Left colon (tissue), 2 donors: ENCODE data around the gene ZNF556. TPM values are rescaled to one million over a fixed set of nuclear protein-coding genes. Genes with fewer than 3 reads are reported as not detected.
"Not testable (repeated sequence)": the region's sequence is repeated elsewhere in the genome, so short reads cannot be mapped to it uniquely, and the experiment has no call there.

ENCODE experiments used
- ATAC-seq: fragments of 200-7000 bp; cut with Tn5 transposase; one replicate; pipeline ENCODE4 v1.9.1; 2020; ENCODE audit warnings: mild to moderate bottlenecking, moderate library complexity
- DNase-seq, 2 donors: peaks; one replicate each; pipeline ENCODE4 v3.0.0-alpha.2; 2020
- intact Hi-C, 2 donors: fragments of 100-400 bp; cut with DNase I in 1 of 2; cut with micrococcal nuclease in 1 of 2; formaldehyde crosslinking; loops; one replicate each; pipeline versions ENCODE4 v1.11.2 to v1.14.0; 2022; cut with DNase I, micrococcal nuclease
- total RNA-seq, 2 donors: library from RNA; stranded (reverse); fragmentation: NEBNext Ultra II Directional; extraction: Animal tissue kit (Norgen Biotek cat#: 25700); gene quantifications; one replicate each; pipeline ENCODE4 v1.2.1, GENCODE V29; 2021
- donor health status: DM: no; HTN: no; CAD: no.
- donor health status: DM: yes; HTN: yes; CAD: no.

ZNF556 gene
- total RNA-seq, 2 donors from 2014 or later = 0.12 TPM; not detected in 1

- intact Hi-C loops = no loop called here
- no peak for DNase-seq
Measured at GRCh38 chr19:2896694-2897093, 29.6 kb downstream of the ZNF556 start.

GRCh38 chr19:2900296-2901252, 33.4 kb downstream of the ZNF556 start, which contains the start of gene ZNF57:
ZNF57 (plus strand) TSS chr19:2900928; CDS start chr19:2901046, 118 bp downstream.
- intact Hi-C loops = no loop called here
- DNase-seq = peak; percentile 100
- peak; percentile 88 for ATAC-seq

More at GRCh38 chr19:2896694-2897093, 29.6 kb downstream of the ZNF556 start:
- ATAC-seq = no peak

- ATAC-seq (no peak), DNase-seq (no peak)
- intact Hi-C loops = no loop called here
Measured at GRCh38 chr19:2902590-2903218, 35.6 kb downstream of the ZNF556 start.

DNA sequence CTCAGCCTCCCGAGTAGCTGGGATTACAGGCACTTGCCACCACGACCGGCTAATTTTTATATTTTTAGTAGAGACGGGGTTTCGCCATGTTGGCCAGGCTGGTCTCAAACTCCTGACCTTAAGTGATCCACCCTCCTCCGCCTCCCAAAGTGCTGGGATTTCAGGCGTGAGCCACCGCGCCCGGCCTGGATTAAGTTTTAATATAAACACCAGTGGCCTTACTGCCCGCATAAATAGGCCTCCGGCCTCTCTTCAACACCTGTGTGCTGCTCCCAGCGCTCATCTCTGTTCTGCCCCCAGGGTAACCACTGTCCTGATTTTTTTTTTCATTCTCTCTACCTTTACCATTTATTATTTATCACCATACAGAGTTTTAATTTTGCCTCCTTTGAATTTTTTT, 36.2 kb downstream of the ZNF556 start:
- DNase-seq, intact Hi-C loops, ATAC-seq: not testable (repeated sequence)

DNA sequence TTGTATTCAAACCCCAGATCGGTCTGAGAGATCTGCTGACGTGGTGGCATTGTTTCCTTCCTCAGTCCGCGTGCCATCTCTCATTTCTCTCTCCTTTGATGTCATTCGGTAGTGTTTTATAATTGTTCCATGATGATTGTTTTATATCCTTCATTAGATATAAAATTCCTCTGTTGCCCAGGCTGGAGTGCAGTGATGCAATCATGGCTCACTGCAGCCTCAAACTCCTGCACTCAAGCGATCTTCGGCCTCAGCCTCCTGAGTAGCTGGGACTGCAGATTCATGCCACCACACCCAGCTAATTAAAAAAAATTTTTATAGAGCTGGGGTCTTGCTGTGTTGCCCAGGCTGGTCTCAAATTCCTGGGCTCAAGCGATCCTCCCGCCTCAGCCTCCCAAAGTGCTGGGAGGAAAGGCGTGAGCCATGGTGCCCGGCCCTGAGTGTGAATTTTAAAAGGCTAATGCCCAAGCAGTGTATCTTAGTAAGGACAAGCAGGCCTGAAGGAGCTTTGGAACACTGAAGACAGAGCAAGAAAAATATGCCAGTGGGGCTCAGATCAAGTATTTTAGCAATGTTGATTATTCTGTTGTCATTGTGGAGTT, 38.9 kb downstream of the ZNF556 start:
- intact Hi-C loops = no loop called here
- DNase-seq (no peak), ATAC-seq (peak; percentile 55)

DNA sequence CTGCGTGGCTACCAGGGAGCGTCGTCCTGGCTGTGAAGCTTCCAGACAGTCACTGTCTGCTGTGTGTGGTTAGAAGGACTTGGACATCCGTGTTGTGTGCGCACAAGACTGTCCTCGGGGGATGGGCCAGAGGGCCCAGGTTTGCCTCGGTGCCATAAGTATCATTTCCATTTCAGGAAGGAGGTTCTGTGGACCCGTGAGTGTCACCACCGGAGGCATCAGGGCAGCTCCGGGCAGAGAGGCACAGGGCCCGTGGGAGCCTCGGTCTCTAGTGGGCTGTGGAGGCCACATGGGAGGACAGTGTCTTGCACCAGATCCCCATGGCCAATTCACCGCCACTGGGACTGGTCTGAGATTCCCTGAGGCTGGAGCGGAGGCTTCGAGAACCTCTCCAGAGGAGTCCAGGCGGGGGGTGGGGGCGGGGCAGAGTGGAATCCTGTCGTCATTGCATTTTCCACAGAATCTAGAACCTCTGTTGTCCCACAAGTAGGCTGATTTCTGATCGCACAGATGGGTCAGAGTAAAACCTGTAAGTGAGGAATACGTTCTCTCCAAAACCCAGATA, 39.6 kb downstream of the ZNF556 start:
- ATAC-seq = no peak
- intact Hi-C loops = no loop called here

GRCh38 chr19:2912306-2912705, 45.2 kb downstream of the ZNF556 start:
- intact Hi-C loops = no loop called here
- no peak for DNase-seq
- no peak for ATAC-seq

More for the DNA sequence above, 39.6 kb downstream of the ZNF556 start:
- DNase-seq = no peak

DNA sequence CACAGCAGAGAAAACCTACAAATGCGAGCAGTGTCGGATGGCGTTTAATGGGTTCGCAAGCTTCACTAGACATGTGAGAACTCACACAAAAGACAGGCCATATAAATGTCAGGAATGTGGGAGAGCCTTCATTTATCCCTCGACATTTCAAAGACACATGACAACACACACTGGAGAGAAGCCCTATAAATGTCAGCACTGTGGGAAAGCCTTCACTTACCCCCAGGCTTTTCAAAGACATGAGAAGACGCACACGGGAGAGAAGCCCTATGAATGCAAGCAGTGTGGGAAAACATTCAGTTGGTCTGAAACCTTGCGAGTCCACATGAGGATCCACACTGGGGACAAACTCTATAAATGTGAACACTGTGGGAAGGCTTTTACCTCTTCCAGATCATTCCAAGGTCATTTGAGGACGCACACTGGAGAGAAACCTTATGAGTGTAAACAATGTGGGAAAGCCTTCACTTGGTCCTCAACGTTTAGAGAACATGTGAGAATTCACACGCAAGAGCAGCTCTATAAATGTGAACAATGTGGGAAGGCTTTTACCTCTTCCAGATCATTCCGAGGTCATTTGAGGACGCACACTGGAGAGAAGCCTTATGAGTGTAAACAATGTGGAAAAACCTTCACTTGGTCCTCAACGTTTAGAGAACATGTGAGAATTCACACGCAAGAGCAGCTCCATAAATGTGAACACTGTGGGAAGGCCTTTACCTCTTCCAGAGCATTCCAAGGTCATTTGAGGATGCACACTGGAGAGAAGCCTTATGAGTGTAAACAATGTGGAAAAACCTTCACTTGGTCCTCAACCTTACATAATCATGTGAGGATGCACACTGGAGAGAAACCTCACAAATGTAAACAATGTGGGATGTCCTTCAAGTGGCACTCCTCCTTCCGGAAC, 50.4 kb downstream of the ZNF556 start:
- intact Hi-C loops = no loop called here
- ATAC-seq = no peak
- no peak for DNase-seq

- DNase-seq (no peak), ATAC-seq (peak; percentile 73)
- intact Hi-C loops = no loop called here
Measured at GRCh38 chr19:2922987-2923386, 55.9 kb downstream of the ZNF556 start.

DNA sequence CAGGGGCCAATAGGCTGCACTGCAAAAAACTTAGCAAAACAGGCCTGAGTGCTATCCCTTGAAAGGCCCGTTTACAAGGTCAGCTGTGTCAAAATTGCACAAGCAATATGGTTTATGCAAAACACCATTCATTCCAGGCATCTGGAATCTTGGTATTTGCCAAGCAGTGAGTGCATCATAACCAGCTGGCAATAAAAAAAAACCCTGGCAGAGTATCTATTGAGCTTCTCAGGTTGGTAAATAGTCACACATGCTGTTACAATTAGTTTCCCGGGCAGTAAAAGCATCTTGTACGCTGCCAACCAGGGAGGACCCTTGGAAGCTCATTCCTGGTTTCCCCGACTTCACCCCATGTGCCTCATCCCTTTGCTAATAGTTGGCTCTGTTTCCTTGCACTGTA, 56.4 kb downstream of the ZNF556 start:
- DNase-seq = no peak
- intact Hi-C loops = no loop called here
- peak; percentile 86 for ATAC-seq

DNA sequence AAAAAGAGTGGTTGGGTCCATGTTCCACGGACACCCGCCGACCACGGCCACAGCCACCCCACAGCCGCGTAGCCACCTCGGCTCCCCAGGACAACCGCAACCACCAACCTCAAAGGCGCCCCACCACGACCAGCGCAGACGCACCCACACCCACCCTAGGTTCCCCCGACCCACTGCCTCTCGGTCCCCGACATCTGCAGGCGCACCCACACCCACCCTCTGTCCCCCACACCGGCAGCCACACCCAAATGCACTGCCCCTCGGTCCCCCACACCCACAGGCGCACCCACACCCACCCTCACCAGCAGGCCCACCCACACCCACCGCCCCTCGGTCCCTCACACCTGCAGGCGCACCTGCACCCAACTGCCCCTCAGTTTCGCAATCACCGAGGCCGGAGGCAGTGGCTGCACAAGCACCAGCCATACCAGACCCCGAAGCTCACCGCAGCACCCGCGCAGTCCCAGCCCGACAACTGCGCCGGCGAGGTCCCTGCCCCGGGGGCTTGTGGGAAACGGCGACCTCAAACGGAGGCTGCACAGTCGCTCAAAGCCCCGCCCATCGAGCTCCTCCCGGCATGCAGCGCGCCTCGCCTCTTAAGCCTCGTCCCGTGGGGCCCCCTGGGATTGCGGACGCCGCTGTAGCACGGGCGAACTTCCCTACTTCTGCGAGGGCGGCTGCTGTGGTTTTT, 59.4 kb downstream of the ZNF556 start:
- DNase-seq (no peak), ATAC-seq (no peak)
- intact Hi-C loops = no loop called here

GRCh38 chr19:2927032-2927430, 59.9 kb downstream of the ZNF556 start:
- DNase-seq (no peak), ATAC-seq (no peak)
- intact Hi-C loops = no loop called here

Other genes starting within 250 kb of the ZNF556 start
- 1 to 10 TPM; 1.4 to 5.3 TPM for gene GNG7, start 164.6 kb upstream of the ZNF556 start, total RNA-seq
- gene DIRAS1, start 146.0 kb upstream of the ZNF556 start, total RNA-seq = 1 to 10 TPM in 1 of 2 donors, under 1 TPM in 1; 0.52 to 1.1 TPM
- 10 to 100 TPM; 21.6 to 24.9 TPM for gene SLC39A3, start 127.3 kb upstream of the ZNF556 start, total RNA-seq
- gene SGTA, start 84.1 kb upstream of the ZNF556 start, total RNA-seq = 10 to 100 TPM; 39.6 to 52.3 TPM
- gene THOP1, start 81.8 kb upstream of the ZNF556 start, total RNA-seq = 10 to 100 TPM; 43.6 to 46.0 TPM
- gene ZNF554, start 47.5 kb upstream of the ZNF556 start, total RNA-seq = 1 to 10 TPM; 4.1 to 4.3 TPM
- 1 to 10 TPM; 5.2 to 5.5 TPM for gene ZNF555, start 25.9 kb upstream of the ZNF556 start, total RNA-seq
- 10 to 100 TPM; 17.4 to 19.1 TPM for gene ZNF57, start 33.6 kb downstream of the ZNF556 start, total RNA-seq
- 1 to 10 TPM; 4.5 to 4.6 TPM for gene ZNF77, start 77.6 kb downstream of the ZNF556 start, total RNA-seq
- gene TLE6, start 110.2 kb downstream of the ZNF556 start, total RNA-seq = 1 to 10 TPM; 2.2 to 2.6 TPM
- gene TLE2, start 161.9 kb downstream of the ZNF556 start, total RNA-seq = 10 to 100 TPM; 32.9 to 47.9 TPM
- 100 to 1,000 TPM; 427 to 487 TPM for gene TLE5, start 195.2 kb downstream of the ZNF556 start, total RNA-seq
- gene GNA11, start 227.0 kb downstream of the ZNF556 start, total RNA-seq = 100 to 1,000 TPM; 215 to 248 TPM